ENCODE data around the gene KIAA1210. TPM values are rescaled to one million over a fixed set of nuclear protein-coding genes. Genes with fewer than 3 reads are reported as not detected.

The KIAA1210 gene
- total and polyA plus RNA-seq, 4 donors, result not detected

DNA sequence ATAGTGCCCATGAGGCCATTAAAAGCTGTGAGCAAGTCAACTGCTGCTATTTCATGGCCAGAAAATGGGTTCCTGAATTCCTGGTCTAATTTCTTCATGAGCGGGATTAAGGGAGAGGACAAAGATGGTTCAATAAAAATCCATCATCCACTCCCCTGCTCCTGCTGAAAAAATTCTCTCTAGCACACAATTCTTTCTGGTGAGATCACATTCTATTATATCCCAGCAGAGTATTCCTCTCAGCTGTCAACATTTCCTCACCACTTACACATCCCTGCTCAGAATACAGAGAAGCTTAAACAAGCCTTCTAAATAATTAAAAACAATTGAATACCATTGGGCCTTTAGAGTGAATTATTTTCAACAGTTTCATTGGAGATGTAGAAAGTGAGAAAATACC is 45.3 kb downstream of the KIAA1210 start:
- no peak for DNase-seq (ENCODE audit: low spot score)
- no peaks in the 10 kb centered on the region for H3K4me1 ChIP-seq (ENCODE audit: control insufficient read depth in 4 of 4, insufficient read depth in 4 of 4, low read length in 3 of 4)
- 90% methylated on average over 1 of the region's 1 CpG for WGBS
- no peak overlapping the region for H3K4me3 ChIP-seq (ENCODE audit: low read depth in 1 of 3, low read length in 3 of 3)
- no peaks in the 10 kb centered on the region for H3K36me3 ChIP-seq (ENCODE audit: control insufficient read depth in 4 of 4, insufficient read depth in 3 of 4, low read depth in 1 of 4, low read length in 3 of 4)
- no peaks in the 10 kb centered on the region for H3K27me3 ChIP-seq (ENCODE audit: control insufficient read depth in 4 of 4, insufficient read depth in 4 of 4, low read length in 3 of 4)
- TF ChIP-seq, protein P1, sequence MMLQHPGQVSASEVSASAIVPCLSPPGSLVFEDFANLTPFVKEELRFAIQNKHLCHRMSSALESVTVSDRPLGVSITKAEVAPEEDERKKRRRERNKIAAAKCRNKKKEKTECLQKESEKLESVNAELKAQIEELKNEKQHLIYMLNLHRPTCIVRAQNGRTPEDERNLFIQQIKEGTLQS (IDR thresholded peaks at IDR 0.05), result no peak
- TF ChIP-seq, protein P2, sequence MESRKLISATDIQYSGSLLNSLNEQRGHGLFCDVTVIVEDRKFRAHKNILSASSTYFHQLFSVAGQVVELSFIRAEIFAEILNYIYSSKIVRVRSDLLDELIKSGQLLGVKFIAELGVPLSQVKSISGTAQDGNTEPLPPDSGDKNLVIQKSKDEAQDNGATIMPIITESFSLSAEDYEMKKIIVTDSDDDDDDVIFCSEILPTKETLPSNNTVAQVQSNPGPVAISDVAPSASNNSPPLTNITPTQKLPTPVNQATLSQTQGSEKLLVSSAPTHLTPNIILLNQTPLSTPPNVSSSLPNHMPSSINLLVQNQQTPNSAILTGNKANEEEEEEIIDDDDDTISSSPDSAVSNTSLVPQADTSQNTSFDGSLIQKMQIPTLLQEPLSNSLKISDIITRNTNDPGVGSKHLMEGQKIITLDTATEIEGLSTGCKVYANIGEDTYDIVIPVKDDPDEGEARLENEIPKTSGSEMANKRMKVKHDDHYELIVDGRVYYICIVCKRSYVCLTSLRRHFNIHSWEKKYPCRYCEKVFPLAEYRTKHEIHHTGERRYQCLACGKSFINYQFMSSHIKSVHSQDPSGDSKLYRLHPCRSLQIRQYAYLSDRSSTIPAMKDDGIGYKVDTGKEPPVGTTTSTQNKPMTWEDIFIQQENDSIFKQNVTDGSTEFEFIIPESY (IDR thresholded peaks at IDR 0.05), result no peak
- TF ChIP-seq EGR1 (IDR thresholded peaks at IDR 0.05; ENCODE audit: low read depth in 2 of 2), result no peak
- TF ChIP-seq NR2F2 (IDR thresholded peaks at IDR 0.05), result no peak
- no peak for TF ChIP-seq TAF1 (conservative IDR thresholded peaks at IDR 0.05)
- no peaks in the 10 kb centered on the region for H3K9me3 ChIP-seq (ENCODE audit: control insufficient read depth in 4 of 4, low read length in 3 of 4)
- H3K27ac ChIP-seq (ENCODE audit: low read depth in 1 of 2, low read length in 2 of 2), result no peak overlapping the region
- H3K9ac ChIP-seq (ENCODE audit: low read depth in 1 of 2, low read length in 2 of 2), result no peak overlapping the region

DNA sequence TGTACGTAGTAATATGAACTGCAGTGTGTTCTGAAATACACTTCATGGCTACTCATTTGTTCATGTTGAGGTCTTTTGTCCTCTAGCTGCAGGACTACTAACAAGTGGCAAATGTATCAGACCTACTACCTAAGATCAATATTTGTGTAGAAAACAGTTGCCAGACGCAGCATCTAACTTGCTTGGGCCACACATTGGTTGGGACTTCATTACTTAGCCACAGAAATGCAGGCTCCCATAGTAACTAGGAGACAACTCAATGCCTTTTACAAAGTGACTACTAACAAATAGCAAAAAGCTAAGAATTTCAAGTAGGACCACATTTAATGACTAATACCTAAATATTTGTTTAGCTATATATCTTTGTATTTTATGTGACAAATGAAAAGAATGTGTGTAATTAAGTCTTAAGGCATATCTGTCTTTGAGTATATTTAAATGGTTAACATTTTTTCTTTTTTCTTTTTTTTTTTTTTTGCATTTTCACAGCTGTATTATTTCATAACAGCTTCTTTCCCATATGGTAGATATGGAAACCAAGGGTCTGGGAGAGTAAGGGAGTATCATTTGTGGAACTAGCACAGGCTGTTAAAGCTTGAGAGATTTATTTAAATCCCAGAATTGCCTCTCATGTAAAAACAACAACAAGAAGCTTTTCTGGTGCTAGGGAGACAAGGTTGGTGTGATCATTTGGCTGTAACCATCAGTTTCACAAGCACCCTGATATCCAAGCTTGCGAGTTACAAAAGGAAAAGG is 52.2 kb downstream of the KIAA1210 start:
- 89% methylated on average over 3 of the region's 3 CpGs for WGBS
- Histone ChIP-seq H3K9me3 (ENCODE audit: control insufficient read depth in 4 of 4, low read length in 3 of 4) (no peaks in the 10 kb centered on the region), H3K36me3 (ENCODE audit: control insufficient read depth in 4 of 4, insufficient read depth in 3 of 4, low read depth in 1 of 4, low read length in 3 of 4) (no peaks in the 10 kb centered on the region), H3K4me1 (ENCODE audit: control insufficient read depth in 4 of 4, insufficient read depth in 4 of 4, low read length in 3 of 4) (no peaks in the 10 kb centered on the region), H3K4me3 (ENCODE audit: low read depth in 1 of 3, low read length in 3 of 3) (no peak overlapping the region), H3K27me3 (ENCODE audit: control insufficient read depth in 4 of 4, insufficient read depth in 4 of 4, low read length in 3 of 4) (peaks cover 0 to 2% (median 0%) of the 10 kb centered on the region in 4 donors), H3K27ac (ENCODE audit: low read depth in 1 of 2, low read length in 2 of 2) (no peak overlapping the region), H3K9ac (ENCODE audit: low read depth in 1 of 2, low read length in 2 of 2) (no peak overlapping the region)
- TF ChIP-seq YY1 (IDR thresholded peaks at IDR 0.05) (no peak), EGR1 (IDR thresholded peaks at IDR 0.05; ENCODE audit: low read depth in 2 of 2) (no peak), FOXA2 (IDR thresholded peaks at IDR 0.05) (no peak), HNF4G (IDR thresholded peaks at IDR 0.05) (no peak), SP1 (IDR thresholded peaks at IDR 0.05) (no peak), FOXA1 (IDR thresholded peaks at IDR 0.05) (no peak)
- TF ChIP-seq, protein P3, sequence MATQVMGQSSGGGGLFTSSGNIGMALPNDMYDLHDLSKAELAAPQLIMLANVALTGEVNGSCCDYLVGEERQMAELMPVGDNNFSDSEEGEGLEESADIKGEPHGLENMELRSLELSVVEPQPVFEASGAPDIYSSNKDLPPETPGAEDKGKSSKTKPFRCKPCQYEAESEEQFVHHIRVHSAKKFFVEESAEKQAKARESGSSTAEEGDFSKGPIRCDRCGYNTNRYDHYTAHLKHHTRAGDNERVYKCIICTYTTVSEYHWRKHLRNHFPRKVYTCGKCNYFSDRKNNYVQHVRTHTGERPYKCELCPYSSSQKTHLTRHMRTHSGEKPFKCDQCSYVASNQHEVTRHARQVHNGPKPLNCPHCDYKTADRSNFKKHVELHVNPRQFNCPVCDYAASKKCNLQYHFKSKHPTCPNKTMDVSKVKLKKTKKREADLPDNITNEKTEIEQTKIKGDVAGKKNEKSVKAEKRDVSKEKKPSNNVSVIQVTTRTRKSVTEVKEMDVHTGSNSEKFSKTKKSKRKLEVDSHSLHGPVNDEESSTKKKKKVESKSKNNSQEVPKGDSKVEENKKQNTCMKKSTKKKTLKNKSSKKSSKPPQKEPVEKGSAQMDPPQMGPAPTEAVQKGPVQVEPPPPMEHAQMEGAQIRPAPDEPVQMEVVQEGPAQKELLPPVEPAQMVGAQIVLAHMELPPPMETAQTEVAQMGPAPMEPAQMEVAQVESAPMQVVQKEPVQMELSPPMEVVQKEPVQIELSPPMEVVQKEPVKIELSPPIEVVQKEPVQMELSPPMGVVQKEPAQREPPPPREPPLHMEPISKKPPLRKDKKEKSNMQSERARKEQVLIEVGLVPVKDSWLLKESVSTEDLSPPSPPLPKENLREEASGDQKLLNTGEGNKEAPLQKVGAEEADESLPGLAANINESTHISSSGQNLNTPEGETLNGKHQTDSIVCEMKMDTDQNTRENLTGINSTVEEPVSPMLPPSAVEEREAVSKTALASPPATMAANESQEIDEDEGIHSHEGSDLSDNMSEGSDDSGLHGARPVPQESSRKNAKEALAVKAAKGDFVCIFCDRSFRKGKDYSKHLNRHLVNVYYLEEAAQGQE (IDR thresholded peaks at IDR 0.05), result no peak
- TF ChIP-seq, protein P4, sequence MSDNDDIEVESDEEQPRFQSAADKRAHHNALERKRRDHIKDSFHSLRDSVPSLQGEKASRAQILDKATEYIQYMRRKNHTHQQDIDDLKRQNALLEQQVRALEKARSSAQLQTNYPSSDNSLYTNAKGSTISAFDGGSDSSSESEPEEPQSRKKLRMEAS (IDR thresholded peaks at IDR 0.05), result no peak
- no peak for DNase-seq (ENCODE audit: low spot score)

DNA sequence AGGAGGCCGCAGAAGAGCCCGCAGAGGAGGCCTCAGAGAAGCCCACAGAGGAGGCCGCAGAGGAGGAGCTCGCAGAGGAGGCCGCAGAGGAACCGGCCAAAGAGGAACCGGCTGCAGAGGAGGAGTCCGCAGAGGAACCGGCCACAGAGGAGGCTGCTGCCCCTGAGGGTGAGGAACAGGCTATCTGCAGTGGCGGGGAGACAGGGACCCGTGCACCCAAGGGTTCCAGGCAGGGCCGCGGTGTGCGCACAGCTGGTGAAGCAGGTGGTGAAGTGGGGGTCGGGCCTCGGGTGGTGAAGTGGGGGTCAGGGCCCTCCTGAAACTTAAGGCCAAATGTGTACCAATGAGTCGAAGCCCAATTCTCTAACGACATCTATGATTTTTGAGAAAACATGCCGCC is 53.7 kb downstream of the KIAA1210 start:
- H3K27me3 ChIP-seq (ENCODE audit: control insufficient read depth in 4 of 4, insufficient read depth in 4 of 4, low read length in 3 of 4), result peaks cover 0 to 2% (median 0%) of the 10 kb centered on the region in 4 donors
- no peak overlapping the region for H3K4me3 ChIP-seq (ENCODE audit: low read depth in 1 of 3, low read length in 3 of 3)
- H3K4me1 ChIP-seq (ENCODE audit: control insufficient read depth in 4 of 4, insufficient read depth in 4 of 4, low read length in 3 of 4), result no peaks in the 10 kb centered on the region
- no peak for DNase-seq (ENCODE audit: low spot score)
- H3K27ac ChIP-seq (ENCODE audit: low read depth in 1 of 2, low read length in 2 of 2), result no peak overlapping the region
- no peaks in the 10 kb centered on the region for H3K9me3 ChIP-seq (ENCODE audit: control insufficient read depth in 4 of 4, low read length in 3 of 4)
- no peak overlapping the region for H3K9ac ChIP-seq (ENCODE audit: low read depth in 1 of 2, low read length in 2 of 2)
- no peaks in the 10 kb centered on the region for H3K36me3 ChIP-seq (ENCODE audit: control insufficient read depth in 4 of 4, insufficient read depth in 3 of 4, low read depth in 1 of 4, low read length in 3 of 4)
- WGBS, result 93% methylated on average over 19 of the region's 19 CpGs
- TF ChIP-seq YY1 (IDR thresholded peaks at IDR 0.05), result no peak
- no peak for TF ChIP-seq HNF4A (conservative IDR thresholded peaks at IDR 0.05)
- TF ChIP-seq FOXA2 (IDR thresholded peaks at IDR 0.05), result no peak
- TF ChIP-seq GABPA (IDR thresholded peaks at IDR 0.05 in 1 of 2, conservative IDR thresholded peaks at IDR 0.05 in 1 of 2), result no peak
- TF ChIP-seq HNF4G (IDR thresholded peaks at IDR 0.05), result no peak
- TF ChIP-seq FOXA1 (IDR thresholded peaks at IDR 0.05), result no peak
- TF ChIP-seq, protein P4 (IDR thresholded peaks at IDR 0.05), result no peak
- no peak for TF ChIP-seq JUND (IDR thresholded peaks at IDR 0.05)
- TF ChIP-seq RXRA (IDR thresholded peaks at IDR 0.05), result no peak
- no peak for TF ChIP-seq TAF1 (conservative IDR thresholded peaks at IDR 0.05)
